HG03196 (cell line): Measurements from ENCODE around the gene FHL2.

Experiments used
- ATAC-seq: cut with Tn5 transposase; IDR thresholded peaks from one replicate; pipeline ENCODE4 v1.9.1; 2021; ENCODE audit not compliant: unreplicated experiment

The FHL2 gene

DNA sequence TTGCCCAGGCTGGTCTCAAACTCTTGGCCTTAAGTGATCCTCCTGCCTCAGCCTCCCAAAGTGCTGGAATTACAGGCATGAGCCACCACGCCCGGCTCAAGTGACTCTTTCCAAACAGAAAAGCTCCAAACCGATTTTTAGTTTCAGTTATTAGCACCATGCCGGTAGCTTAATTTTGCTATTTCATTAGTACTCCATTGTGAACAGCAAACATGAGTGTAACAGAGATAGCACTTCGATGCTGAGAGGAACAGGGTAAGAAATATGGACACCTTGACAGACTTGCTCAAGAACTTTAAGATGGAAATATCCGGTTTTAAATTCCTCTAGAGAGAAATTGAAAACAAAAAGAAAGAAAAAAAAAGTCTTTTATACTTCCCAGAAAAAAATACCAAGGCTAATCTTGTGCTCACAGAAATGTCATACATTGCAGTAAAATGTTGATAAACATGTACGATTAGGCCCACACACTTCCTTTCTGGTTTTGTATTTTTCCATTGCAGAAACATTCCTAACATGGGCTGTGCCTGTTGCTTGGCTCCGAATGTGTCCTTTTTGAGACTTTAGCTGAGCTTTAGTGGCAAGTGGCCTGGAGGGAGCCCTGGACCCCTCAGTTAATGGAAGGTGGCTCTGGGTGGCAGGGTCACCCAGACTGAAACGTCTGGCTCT lies 18.3 kb downstream of the FHL2 start:
- ATAC-seq: no peak

GRCh38 chr2:105379741-105380186 lies 19.1 kb downstream of the FHL2 start:
- no peak for ATAC-seq

DNA sequence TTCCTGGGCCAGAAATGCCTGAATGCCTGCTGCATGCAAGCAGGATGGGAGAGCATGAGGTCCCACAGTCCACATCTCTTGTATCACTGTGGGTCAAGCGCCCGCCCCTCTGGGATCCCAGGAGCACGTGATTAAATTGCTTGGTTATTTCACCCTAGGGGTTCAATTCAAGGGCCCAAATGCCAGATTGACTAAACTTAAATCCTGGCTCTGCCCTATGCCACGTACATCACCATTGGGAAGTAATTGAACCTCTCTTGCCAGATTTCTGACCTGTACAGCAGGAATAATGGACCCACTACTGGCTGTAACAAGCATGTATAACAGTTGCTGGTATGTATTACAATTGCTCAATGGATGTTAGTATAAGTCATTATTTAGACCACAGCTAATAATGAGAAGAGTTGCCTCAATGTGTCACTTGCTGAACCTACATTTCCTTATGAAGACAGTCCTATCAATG lies 19.9 kb downstream of the FHL2 start:
- no peak for ATAC-seq

DNA sequence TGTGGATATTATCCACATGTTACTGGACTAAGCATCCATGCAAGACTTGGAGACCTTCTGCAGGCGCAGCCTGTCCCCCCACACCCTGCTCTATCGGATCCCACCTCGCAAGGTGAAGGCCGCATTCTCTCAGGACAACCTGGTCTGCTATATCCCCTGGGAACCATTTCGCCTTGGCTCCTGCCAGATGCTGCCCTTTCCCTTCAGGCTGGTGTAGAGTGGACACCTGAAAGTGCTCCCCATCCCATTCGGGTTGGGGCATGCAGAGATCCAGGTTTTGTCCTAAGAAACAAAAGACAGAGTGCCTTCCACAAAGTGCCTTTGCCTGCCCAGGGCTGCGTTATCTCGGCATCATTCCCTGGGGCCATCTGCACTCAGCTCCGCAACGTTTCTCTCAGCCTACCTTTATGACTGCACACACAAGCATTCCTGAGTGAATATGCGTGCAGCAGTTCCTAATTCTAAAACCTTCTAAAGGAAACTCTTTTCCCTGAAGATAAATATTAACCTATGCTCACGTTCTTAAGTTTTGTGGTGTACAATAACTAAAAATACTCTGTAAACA lies 20.5 kb downstream of the FHL2 start:
- ATAC-seq: no peak

GRCh38 chr2:105377871-105378270 lies 21.0 kb downstream of the FHL2 start:
- no peak for ATAC-seq

- no peak for ATAC-seq
Observed at GRCh38 chr2:105376789-105377240, 22.0 kb downstream of the FHL2 start.

DNA sequence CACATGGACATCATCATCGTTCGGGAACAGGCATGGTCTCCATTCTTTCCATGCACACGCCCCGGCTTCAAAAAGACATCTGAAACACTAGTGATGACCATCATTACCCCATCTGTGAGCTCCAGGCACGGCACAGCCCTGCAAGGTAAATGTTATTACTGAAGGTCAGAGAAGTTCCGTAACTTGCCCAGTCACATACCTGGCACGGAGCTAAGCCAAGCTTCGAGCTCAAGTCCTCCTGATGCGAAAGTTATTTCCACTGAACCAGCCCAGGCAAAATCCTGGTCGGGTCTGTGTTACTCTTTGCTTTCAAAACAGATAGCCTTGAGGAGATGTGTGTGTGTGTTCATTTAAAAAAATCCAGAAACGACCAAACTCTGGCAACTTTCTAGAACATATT lies 22.8 kb downstream of the FHL2 start:
- ATAC-seq: no peak

DNA sequence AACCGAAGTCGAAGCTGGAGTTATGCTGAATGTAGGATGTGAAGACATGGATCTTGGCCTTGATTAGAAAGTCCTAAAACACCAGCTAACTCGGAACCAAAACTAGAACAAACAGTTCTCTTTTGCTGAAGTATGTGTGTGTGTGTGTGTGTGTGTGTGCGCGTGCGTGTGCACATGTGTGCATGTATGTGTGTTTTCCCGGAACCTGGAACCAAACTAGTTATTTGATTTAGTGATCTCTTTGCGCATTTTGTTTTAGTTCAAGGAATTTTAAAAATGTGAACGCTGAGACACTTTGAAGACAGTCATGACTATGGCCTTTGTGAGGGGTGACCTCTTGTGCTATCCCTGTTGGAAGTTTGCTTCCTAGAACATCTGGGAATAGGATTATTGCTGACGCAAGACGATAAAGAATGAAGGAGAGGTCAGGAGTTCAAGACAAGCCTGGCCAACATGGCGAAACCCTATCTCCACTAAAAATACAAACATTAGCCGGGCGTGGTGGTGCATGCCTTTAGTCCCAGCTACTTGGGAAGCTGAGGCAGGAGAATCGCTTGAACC lies 23.8 kb downstream of the FHL2 start:
- no peak for ATAC-seq

DNA sequence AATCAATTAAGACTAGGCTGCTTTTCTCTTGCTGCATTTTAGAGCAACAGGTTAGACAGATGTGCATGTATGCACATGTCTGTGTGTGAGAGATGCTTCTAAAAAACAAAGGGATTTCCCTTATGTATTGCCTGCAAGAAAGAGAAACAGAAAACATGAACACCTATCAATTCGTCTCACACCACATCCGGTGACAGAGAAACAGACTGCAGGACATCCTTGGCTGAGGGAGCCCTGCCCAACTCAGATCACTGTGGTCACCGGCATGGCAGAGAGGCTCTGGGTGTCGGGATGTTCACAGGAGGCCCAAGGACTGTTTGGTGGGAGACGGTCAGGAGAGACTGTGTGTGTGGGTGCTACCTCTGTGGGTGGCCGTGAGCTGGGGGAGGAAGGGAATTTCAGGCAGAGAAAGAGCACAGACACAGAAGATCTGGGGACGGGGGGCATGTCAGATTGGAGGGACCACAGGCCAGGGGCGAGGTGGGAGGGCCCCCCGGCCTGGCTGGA lies 24.9 kb downstream of the FHL2 start:
- ATAC-seq: peak; percentile 78

GRCh38 chr2:105373344-105373781 lies 25.5 kb downstream of the FHL2 start:
- ATAC-seq: peak; percentile 7

- ATAC-seq: no peak
Observed at GRCh38 chr2:105371810-105372209, 27.0 kb downstream of the FHL2 start.

GRCh38 chr2:105371156-105371555 lies 27.7 kb downstream of the FHL2 start:
- ATAC-seq: no peak

- ATAC-seq: peak; percentile 94
Observed at GRCh38 chr2:105369777-105370690, 28.8 kb downstream of the FHL2 start.

DNA sequence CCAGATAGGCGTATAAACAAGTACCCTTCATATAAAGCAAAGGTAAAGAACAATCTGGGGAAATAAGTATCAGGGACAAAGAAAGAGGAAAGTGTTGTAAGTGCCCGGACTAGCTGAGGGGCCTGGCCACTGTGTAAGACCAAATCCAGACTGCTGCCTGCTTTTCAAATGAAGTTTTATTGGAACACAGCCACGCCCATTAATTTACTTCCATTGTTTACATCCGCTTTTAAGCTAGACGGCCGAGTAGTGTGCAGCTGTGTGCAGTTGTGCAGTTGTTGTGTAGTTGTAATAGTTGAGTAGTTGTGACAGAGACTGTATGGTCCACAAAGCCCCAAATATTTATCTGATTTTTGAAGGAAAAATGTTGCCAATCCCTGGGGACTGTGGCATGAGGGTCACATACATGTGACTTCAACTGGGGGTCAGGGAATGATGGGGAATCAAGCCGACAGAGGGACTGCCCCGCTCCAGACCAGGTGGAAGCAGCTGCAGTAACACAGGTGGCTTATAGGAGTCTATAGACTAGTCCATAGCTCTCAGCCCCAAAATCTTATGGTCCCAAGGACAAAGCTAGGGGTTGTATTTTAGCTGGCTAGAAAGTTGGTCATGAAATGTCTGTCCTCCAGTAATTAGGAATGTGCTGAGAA lies 30.0 kb downstream of the FHL2 start:
- ATAC-seq: no peak

- ATAC-seq: no peak
Observed at GRCh38 chr2:105365206-105365605, 33.6 kb downstream of the FHL2 start.

- no peak for ATAC-seq
Observed at GRCh38 chr2:105364436-105365139, 34.3 kb downstream of the FHL2 start.

- no peak for ATAC-seq
Observed at GRCh38 chr2:105362862-105363591, 35.8 kb downstream of the FHL2 start.

DNA sequence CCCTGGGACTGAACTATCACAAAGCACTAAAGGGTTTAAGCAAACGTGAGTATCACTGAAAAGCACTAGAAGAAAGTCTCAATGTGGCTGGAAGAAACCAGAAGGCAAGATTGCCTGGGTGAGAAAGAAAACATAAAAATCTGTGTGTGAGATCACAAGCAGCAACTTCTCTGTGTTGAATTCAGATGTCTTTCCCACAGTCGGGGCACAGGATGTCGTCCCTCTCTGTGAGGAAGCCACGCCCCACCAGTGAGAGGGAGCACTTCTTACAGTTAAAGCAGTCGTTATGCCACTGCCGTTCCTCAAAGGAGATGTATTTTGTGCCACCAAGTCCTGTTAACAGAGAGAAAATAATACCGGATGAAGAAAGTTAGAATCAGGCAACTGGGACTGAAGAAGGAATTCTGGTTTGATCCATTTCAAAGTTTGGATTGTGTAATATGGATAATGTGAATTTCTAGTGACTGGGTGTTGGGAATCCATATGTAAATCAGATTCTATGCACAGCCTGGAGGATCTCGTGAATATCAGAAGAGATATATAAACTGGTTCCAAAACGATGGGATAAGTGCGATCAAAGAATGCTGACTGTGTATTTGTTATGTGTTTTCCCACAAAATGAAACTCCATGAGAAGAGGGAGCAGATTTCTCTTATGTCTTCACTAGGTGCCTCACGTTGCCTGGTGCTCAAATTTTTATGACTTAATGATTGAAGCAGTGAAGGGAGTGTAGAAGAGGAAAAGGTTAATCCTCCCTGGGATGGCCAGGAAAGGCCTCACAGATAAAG lies 37.6 kb downstream of the FHL2 start:
- no peak for ATAC-seq

GRCh38 chr2:105358593-105358992 lies 40.3 kb downstream of the FHL2 start:
- no peak for ATAC-seq
